Prostate gland (tissue), 2 donors: ENCODE measurements around the gene TRA2B.

Source experiments
- CTCF ChIP-seq, 4 experiments: fragments of 200-600 bp in 2 of 4; fragments of 450-650 bp in 2 of 4; sonication (generic) in 2 of 4; IDR thresholded peaks; 1 replicate in 3 of 4; 2 replicates in 1 of 4; pipeline ENCODE4 v1.5.1; 2016 to 2019; ENCODE audit warnings: antibody characterized with exemption in 4 of 4, mild to moderate bottlenecking in 2 of 4, moderate library complexity in 2 of 4
- POLR2AphosphoS5 ChIP-seq: sonication (generic); formaldehyde crosslinking; IDR thresholded peaks from one replicate; pipeline ENCODE4 v1.6.1; 2017; ENCODE audit warnings: antibody characterized with exemption

GRCh38 chr3:185924375-185924774 lies 13.4 kb downstream of the TRA2B start:
- TF ChIP-seq CTCF (IDR thresholded peaks at IDR 0.05) (no peak), POLR2AphosphoS5 (no peak)
